Measurements from ENCODE around the gene CNOT6L.

GRCh38 chr4:77819404-77819842, 255 bp upstream of the CNOT6L start:
- TF ChIP-seq POLR2A (IDR thresholded peaks at IDR 0.05; ENCODE audit: low read depth, low read length) (no peak), CTCF (conservative IDR thresholded peaks at IDR 0.05; ENCODE audit: low read depth, low read length) (no peak), USF2 (IDR thresholded peaks at IDR 0.05; ENCODE audit: low read depth, low read length) (no peak), RCOR1 (IDR thresholded peaks at IDR 0.05; ENCODE audit: insufficient replicate concordance, low read length) (no peak)
